Lower lobe of right lung (tissue), 2 donors: ENCODE results near the gene MAGEE1. TPM values are rescaled to one million over a fixed set of nuclear protein-coding genes. Genes with fewer than 3 reads are reported as not detected.

ENCODE experiments used
- ATAC-seq, 2 donors: fragments of 200-7000 bp; cut with Tn5 transposase; one replicate each; pipeline ENCODE4 v1.9.1; 2020 to 2022; ENCODE audit warnings: mild to moderate bottlenecking in 2 of 2, moderate library complexity in 2 of 2
- DNase-seq: peaks from one replicate; pipeline ENCODE4 v3.0.0-alpha.2; 2020
- H3K27ac ChIP-seq: fragments of 200-600 bp; one replicate; pipeline ENCODE4 v1.8.0; 2022
- H3K27me3 ChIP-seq: fragments of 200-600 bp; one replicate; pipeline ENCODE4 v1.8.0; 2022; ENCODE audit warnings: low read depth
- H3K36me3 ChIP-seq: fragments of 200-600 bp; one replicate; pipeline ENCODE4 v1.8.0; 2022; ENCODE audit warnings: mild to moderate bottlenecking
- H3K4me1 ChIP-seq: fragments of 200-600 bp; one replicate; pipeline ENCODE4 v1.8.0; 2022
- H3K4me3 ChIP-seq: fragments of 200-600 bp; one replicate; pipeline ENCODE4 v1.8.0; 2022; ENCODE audit warnings: mild to moderate bottlenecking
- H3K9me3 ChIP-seq: fragments of 200-600 bp; one replicate; pipeline ENCODE4 v1.8.0; 2022
- CTCF ChIP-seq: fragments of 200-600 bp; IDR thresholded peaks from one replicate; pipeline ENCODE4 v1.8.0; 2022; ENCODE audit warnings: antibody characterized with exemption, mild to moderate bottlenecking
- intact Hi-C: fragments of 100-400 bp; cut with DNase I; formaldehyde crosslinking; loops from one replicate; pipeline ENCODE4 v1.11.0; 2022
- total RNA-seq: library from RNA; stranded (reverse); fragmentation: NEBNext Ultra II Directional; extraction: Animal tissue kit (Norgen Biotek cat#: 25700); gene quantifications from one replicate; pipeline ENCODE4 v1.2.1, GENCODE V29; 2021
- donor health status: DM: no; HTN: yes; CAD: no; lungs with severe emphysema.

Gene MAGEE1
- total RNA-seq, 1 donor from 2014 or later = 2.7 TPM

GRCh38 chrX:76433219-76433618 lies 5.7 kb downstream of the MAGEE1 start:
- DNase-seq (no peak), ATAC-seq (no peak)
- no peaks in the 10 kb centered on the region for H3K4me1 ChIP-seq
- H3K4me3 ChIP-seq = no peak overlapping the region
- no peaks in the 10 kb centered on the region for H3K27me3 ChIP-seq
- no peaks in the 10 kb centered on the region for H3K36me3 ChIP-seq
- no peaks in the 10 kb centered on the region for H3K9me3 ChIP-seq
- intact Hi-C loops = no loop called here
- H3K27ac ChIP-seq = no peak overlapping the region
- TF ChIP-seq CTCF = no peak

- DNase-seq = no peak
- no peak for ATAC-seq
Observed at GRCh38 chrX:76434103-76434741, 6.7 kb downstream of the MAGEE1 start.

GRCh38 chrX:76439188-76439587 lies 11.7 kb downstream of the MAGEE1 start:
- TF ChIP-seq CTCF = no peak
- Histone ChIP-seq H3K4me1 (no peaks in the 10 kb centered on the region), H3K4me3 (no peak overlapping the region), H3K36me3 (no peaks in the 10 kb centered on the region), H3K9me3 (no peaks in the 10 kb centered on the region), H3K27ac (no peak overlapping the region), H3K27me3 (no peaks in the 10 kb centered on the region)
- DNase-seq (no peak), ATAC-seq (no peak)
- intact Hi-C loops = no loop called here

More at GRCh38 chrX:76434103-76434741, 6.7 kb downstream of the MAGEE1 start:
- H3K27me3 ChIP-seq = no peaks in the 10 kb centered on the region
- no peaks in the 10 kb centered on the region for H3K9me3 ChIP-seq
- no peaks in the 10 kb centered on the region for H3K36me3 ChIP-seq
- intact Hi-C loops = no loop called here
- no peak for TF ChIP-seq CTCF
- no peak overlapping the region for H3K27ac ChIP-seq
- no peaks in the 10 kb centered on the region for H3K4me1 ChIP-seq
- no peak overlapping the region for H3K4me3 ChIP-seq

GRCh38 chrX:76453737-76454406 lies 26.4 kb downstream of the MAGEE1 start:
- no peak for TF ChIP-seq CTCF
- no peaks in the 10 kb centered on the region for H3K27me3 ChIP-seq

GRCh38 chrX:76454456-76454927 lies 27.0 kb downstream of the MAGEE1 start:
- no peak for DNase-seq
- Histone ChIP-seq H3K4me1 (no peaks in the 10 kb centered on the region), H3K36me3 (no peaks in the 10 kb centered on the region), H3K9me3 (no peaks in the 10 kb centered on the region), H3K4me3 (no peak overlapping the region), H3K27ac (no peak overlapping the region), H3K27me3 (no peaks in the 10 kb centered on the region)
- ATAC-seq = peak in 1 of 2 donors; percentile 57
- intact Hi-C loops = no loop called here
- TF ChIP-seq CTCF = peak; percentile 38

More at GRCh38 chrX:76453737-76454406, 26.4 kb downstream of the MAGEE1 start:
- ATAC-seq = no peak
- H3K4me1 ChIP-seq = no peaks in the 10 kb centered on the region
- intact Hi-C loops = no loop called here
- no peak overlapping the region for H3K4me3 ChIP-seq
- no peaks in the 10 kb centered on the region for H3K9me3 ChIP-seq
- no peaks in the 10 kb centered on the region for H3K36me3 ChIP-seq
- no peak for DNase-seq
- no peak overlapping the region for H3K27ac ChIP-seq
